H1 (cell line): ENCODE measurements around the gene ADAMTS8. TPM values are rescaled to one million over a fixed set of nuclear protein-coding genes. Genes with fewer than 3 reads are reported as not detected.

ENCODE experiments used
- CTCF ChIA-PET: fragments of 300-600 bp; sonication (Branson Sonifier 250); formaldehyde crosslinking; loops from one replicate; lab custom pipeline; 2021; ENCODE audit not compliant: partially characterized antibody; lab: Charles Lee
- POLR2A ChIA-PET: fragments of 300-600 bp; sonication (Branson Sonifier 250); formaldehyde crosslinking; loops from one replicate; lab custom pipeline; 2021; ENCODE audit warnings: inconsistent platforms; ENCODE audit not compliant: partially characterized antibody; lab: Charles Lee
- DNase-seq, 2 experiments: peaks; one replicate each; pipeline versions ENCODE4 v3.0.0 to v3.0.0-alpha.2; 2010 to 2022; ENCODE audit warnings: low spot score in 2 of 2, low read depth in 1 of 2, mixed read lengths in 1 of 2
- FAIRE-seq: peaks from 2 replicates; lab custom pipeline; 2011; peaks lifted over from hg19 to GRCh38; lab: Jason Lieb, UNC
- H2AFZ ChIP-seq: 2 replicates; pipeline ENCODE4 v1.8.1; 2012; ENCODE audit warnings: low read length, inconsistent platforms
- H2AK5ac ChIP-seq: 2 replicates; pipeline ENCODE4 v1.6.1; 2013; ENCODE audit warnings: low read depth, low read length
- H2BK120ac ChIP-seq: replicated peaks from 2 replicates; pipeline ENCODE3; 2013; ENCODE audit warnings: low read depth, low read length, inconsistent platforms
- H2BK12ac ChIP-seq: 2 replicates; pipeline ENCODE4 v1.6.1; 2013; ENCODE audit warnings: low read depth, low read length
- H2BK15ac ChIP-seq: 2 replicates; pipeline ENCODE4 v1.6.1; 2013; ENCODE audit warnings: low read length
- H2BK20ac ChIP-seq: 2 replicates; pipeline ENCODE4 v1.6.1; 2013; ENCODE audit warnings: low read length
- H2BK5ac ChIP-seq: 2 replicates; pipeline ENCODE4 v1.6.1; 2013; ENCODE audit warnings: low read depth, low read length
- H3K14ac ChIP-seq: 2 replicates; pipeline ENCODE4 v1.6.1; 2013; ENCODE audit warnings: inconsistent platforms; ENCODE audit not compliant: insufficient read length
- H3K18ac ChIP-seq: 2 replicates; pipeline ENCODE4 v1.6.1; 2013; ENCODE audit warnings: low read length; ENCODE audit errors: extremely low read depth
- H3K23ac ChIP-seq: 2 replicates; pipeline ENCODE4 v1.6.1; 2013; ENCODE audit warnings: inconsistent platforms; ENCODE audit not compliant: insufficient read length
- H3K23me2 ChIP-seq: 2 replicates; pipeline ENCODE4 v1.6.1; 2013; ENCODE audit warnings: low read depth, low read length
- H3K27ac ChIP-seq: 2 replicates; pipeline ENCODE4 v1.6.1; 2011; ENCODE audit warnings: low read depth, low read length, inconsistent platforms
- H3K27me3 ChIP-seq, 4 experiments: replicated peaks in 1 of 4; 1 replicate in 1 of 4; 2 replicates in 3 of 4; pipeline versions ENCODE4 v1.6.1 to v1.8.1; 2011 to 2013; ENCODE audit warnings: low read length in 3 of 4, mild to moderate bottlenecking in 3 of 4, inconsistent platforms in 2 of 4, mixed read lengths in 2 of 4, moderate library complexity in 1 of 4; ENCODE audit not compliant: control insufficient read depth in 3 of 4, insufficient read depth in 3 of 4; ENCODE audit errors: extremely low read depth in 1 of 4
- H3K36me3 ChIP-seq, 4 experiments: 2 replicates each; pipeline versions ENCODE4 v1.6.1 to v1.8.1; 2011 to 2013; ENCODE audit warnings: mild to moderate bottlenecking in 4 of 4, low read length in 3 of 4, moderate library complexity in 2 of 4, control low read depth in 1 of 4, inconsistent platforms in 1 of 4; ENCODE audit not compliant: insufficient read depth in 4 of 4, control insufficient read depth in 2 of 4
- H3K4ac ChIP-seq: replicated peaks from 2 replicates; pipeline ENCODE3; 2013; ENCODE audit warnings: low read length, low read depth, mixed read lengths, inconsistent platforms; ENCODE audit not compliant: insufficient read length
- H3K4me1 ChIP-seq, 4 experiments: replicated peaks in 1 of 4; 1 replicate in 1 of 4; 2 replicates in 3 of 4; pipeline versions ENCODE4 v1.6.1 to v1.8.1; 2011 to 2013; ENCODE audit warnings: low read length in 3 of 4, inconsistent platforms in 2 of 4, mixed read lengths in 1 of 4; ENCODE audit not compliant: insufficient read depth in 4 of 4, control insufficient read depth in 3 of 4
- H3K4me2 ChIP-seq, 2 experiments: 2 replicates each; pipeline versions ENCODE4 v1.6.1 to v1.8.1; 2011 to 2013; ENCODE audit warnings: low read depth in 2 of 2, low read length in 2 of 2, control low read depth in 1 of 2, inconsistent platforms in 1 of 2, mild to moderate bottlenecking in 1 of 2; ENCODE audit not compliant: insufficient read depth in 1 of 2
- H3K4me3 ChIP-seq, 4 experiments: fragments of 200-600, 300-600 bp in 1 of 4; sonication (generic), shearing (Covaris generic), sonication (Bioruptor Twin) in 1 of 4; 2 replicates each; pipeline versions ENCODE4 v1.5.1 to v1.8.1; 2011 to 2016; ENCODE audit warnings: low read length in 4 of 4, low read depth in 3 of 4, control low read depth in 2 of 4, inconsistent platforms in 2 of 4, mild to moderate bottlenecking in 2 of 4, mixed read lengths in 1 of 4, moderate library complexity in 1 of 4; ENCODE audit not compliant: insufficient read depth in 2 of 4; ENCODE audit errors: extremely low read depth in 1 of 4
- H3K56ac ChIP-seq: replicated peaks from 2 replicates; pipeline ENCODE3; 2013; ENCODE audit warnings: low read depth, mild to moderate bottlenecking, mixed read lengths, low read length, inconsistent platforms; ENCODE audit not compliant: insufficient read length
- H3K79me1 ChIP-seq: 2 replicates; pipeline ENCODE4 v1.6.1; 2013; ENCODE audit warnings: low read depth, low read length, control low read depth
- H3K79me2 ChIP-seq, 2 experiments: 2 replicates each; pipeline versions ENCODE4 v1.6.1 to v1.8.1; 2012 to 2013; ENCODE audit warnings: low read length in 2 of 2, mild to moderate bottlenecking in 2 of 2, inconsistent platforms in 1 of 2; ENCODE audit not compliant: insufficient read depth in 2 of 2, control insufficient read depth in 1 of 2
- H3K9ac ChIP-seq, 4 experiments: replicated peaks in 1 of 4; 1 replicate in 1 of 4; 2 replicates in 3 of 4; pipeline versions ENCODE4 v1.6.1 to v1.8.1; 2011 to 2013; ENCODE audit warnings: low read depth in 3 of 4, low read length in 3 of 4, control low read depth in 2 of 4, mild to moderate bottlenecking in 2 of 4, moderate library complexity in 2 of 4, inconsistent platforms in 1 of 4; ENCODE audit errors: extremely low read depth in 1 of 4
- H3K9me3 ChIP-seq, 2 experiments: 2 replicates each; pipeline versions ENCODE4 v1.6.1 to v1.8.1; 2012 to 2013; ENCODE audit warnings: mild to moderate bottlenecking in 2 of 2, moderate library complexity in 2 of 2, control low read depth in 1 of 2, inconsistent platforms in 1 of 2, low read depth in 1 of 2, low read length in 1 of 2, mixed read lengths in 1 of 2; ENCODE audit not compliant: insufficient read depth in 2 of 2
- H4K20me1 ChIP-seq, 2 experiments: replicated peaks in 1 of 2; 2 replicates each; pipeline versions ENCODE3 to v1.8.1; 2011 to 2013; ENCODE audit warnings: inconsistent platforms in 2 of 2, low read length in 2 of 2, mild to moderate bottlenecking in 1 of 2; ENCODE audit not compliant: insufficient read depth in 2 of 2, control insufficient read depth in 1 of 2
- H4K5ac ChIP-seq: 2 replicates; pipeline ENCODE4 v1.6.1; 2013; ENCODE audit warnings: low read length, low read depth, mixed read lengths, inconsistent platforms; ENCODE audit not compliant: insufficient read length
- H4K8ac ChIP-seq: 2 replicates; pipeline ENCODE4 v1.8.0; 2013; ENCODE audit warnings: mild to moderate bottlenecking, moderate library complexity, low read length, inconsistent platforms; ENCODE audit not compliant: insufficient read depth; ENCODE audit errors: extremely low read depth
- H4K91ac ChIP-seq: replicated peaks from 2 replicates; pipeline ENCODE3; 2013; ENCODE audit warnings: low read length, mixed read lengths, inconsistent platforms; ENCODE audit not compliant: insufficient read length
- BCL11A ChIP-seq, 2 experiments: IDR thresholded peaks; one replicate each; pipeline ENCODE4 v1.6.1; 2011; ENCODE audit warnings: low read depth in 2 of 2, low read length in 2 of 2, mild to moderate bottlenecking in 2 of 2
- CHD1 ChIP-seq: IDR thresholded peaks from 2 replicates; pipeline ENCODE4 v1.6.1; 2012; ENCODE audit warnings: low read depth, low read length, improper control_type of control experiment
- EGR1 ChIP-seq: IDR thresholded peaks from 2 replicates; pipeline ENCODE4 v1.6.1; 2011; ENCODE audit warnings: low read depth, low read length, borderline replicate concordance
- HDAC6 ChIP-seq: IDR thresholded peaks from one replicate; pipeline ENCODE4 v1.7.1; 2012; ENCODE audit warnings: low read depth, mild to moderate bottlenecking, inconsistent platforms, low read length, moderate library complexity
- JUN ChIP-seq: IDR thresholded peaks from 2 replicates; pipeline ENCODE4 v1.6.1; 2011; ENCODE audit warnings: low read depth, mild to moderate bottlenecking, improper control_type of control experiment, low read length
- KDM4A ChIP-seq: IDR thresholded peaks from one replicate; pipeline ENCODE4 v1.7.1; 2012; ENCODE audit warnings: low read depth, mild to moderate bottlenecking, moderate library complexity, low read length, inconsistent platforms; ENCODE audit not compliant: severe bottlenecking
- MAFK ChIP-seq: IDR thresholded peaks from 2 replicates; pipeline ENCODE4 v1.6.1; 2012; ENCODE audit warnings: low read depth, mild to moderate bottlenecking, improper control_type of control experiment, low read length
- RBBP5 ChIP-seq: IDR thresholded peaks from 2 replicates; pipeline ENCODE4 v1.7.1; 2012; ENCODE audit warnings: low read depth, mild to moderate bottlenecking, inconsistent platforms, low read length, moderate library complexity, borderline replicate concordance
- SIX5 ChIP-seq: IDR thresholded peaks from 2 replicates; pipeline ENCODE4 v1.6.1; 2011; ENCODE audit warnings: mild to moderate bottlenecking, low read depth, low read length
- SP1 ChIP-seq: IDR thresholded peaks from 2 replicates; pipeline ENCODE4 v1.6.1; 2011; ENCODE audit warnings: low read depth, low read length
- SUZ12 ChIP-seq: fragments of 200-600 bp; sonication (generic); IDR thresholded peaks from 2 replicates; pipeline ENCODE4 v1.6.1; 2012; ENCODE audit warnings: mild to moderate bottlenecking, inconsistent platforms, low read length, moderate library complexity, mixed read lengths
- TAF7 ChIP-seq: optimal IDR thresholded peaks from 2 replicates; pipeline ENCODE3; 2011; ENCODE audit warnings: low read depth, mild to moderate bottlenecking, inconsistent platforms, low read length, moderate library complexity, borderline replicate concordance
- TEAD4 ChIP-seq: IDR thresholded peaks from 2 replicates; pipeline ENCODE4 v1.6.1; 2012; ENCODE audit warnings: low read depth, low read length, inconsistent platforms, mixed read lengths
- WGBS, 2 experiments: shearing (Covaris generic) in 1 of 2; methylation state at CpG; one replicate each; pipeline versions ENCODE4 v1.1.6 to v1.1.7; 2013 to 2015; ENCODE audit warnings: low lambda C conversion rate in 2 of 2, mixed read lengths in 2 of 2, inconsistent platforms in 1 of 2, low coverage in 1 of 2, missing lambda C conversion rate in 1 of 2; ENCODE audit not compliant: insufficient replicate concordance in 2 of 2, insufficient coverage in 1 of 2, insufficient read length in 1 of 2; ENCODE audit errors: extremely low coverage in 1 of 2, missing lambda C conversion rate in 1 of 2; 5-methylcytosine and 5-hydroxymethylcytosine counted together
- polyA plus RNA-seq, 7 experiments: library from polyadenylated mRNA; depleted of rRNA in 3 of 7; stranded (reverse) in 5 of 7; unstranded in 2 of 7; fragments of >200 nt in 5 of 7; fragments of 200-250 nt in 2 of 7; gene quantifications; 1 replicate in 5 of 7; 2 replicates in 1 of 7; 4 replicates in 1 of 7; pipeline versions ENCODE4 v1.2.1 to v1.2.3, GENCODE V29; 2011 to 2013; ENCODE audit warnings: missing spikeins in 2 of 7, mixed read lengths in 2 of 7
- total RNA-seq: library from RNA; stranded (reverse); fragmentation: NEBNext Ultra II Directional; extraction: Animal tissue kit (Norgen Biotek cat#: 25700); gene quantifications from 2 replicates; pipeline ENCODE4 v1.2.1, GENCODE V29; 2021

ADAMTS8 gene
- total and polyA plus RNA-seq, 2 of the 8 experiments (the other 6 are each of a cell fraction or from before 2014, with no cell fraction given), result 9.3 to 16.6 TPM

DNA sequence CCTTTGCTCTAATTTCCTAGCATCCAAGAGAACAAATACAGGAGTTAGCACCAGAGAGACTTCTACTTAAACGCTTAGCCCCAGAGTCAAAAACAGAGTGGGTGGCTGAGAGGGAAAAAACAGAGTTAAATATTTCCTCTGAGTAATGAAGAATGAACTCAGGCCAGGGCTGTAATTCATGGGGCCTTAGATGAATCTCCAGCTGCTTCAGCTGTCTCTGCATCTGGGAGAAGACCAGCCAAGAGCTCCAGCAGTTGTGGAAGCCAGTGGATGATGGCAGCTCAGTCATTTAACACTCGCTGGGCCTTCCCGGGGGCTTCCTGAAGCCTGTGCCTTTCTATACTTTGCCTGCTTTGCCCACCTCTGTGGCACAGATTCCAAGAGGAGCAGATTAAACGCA, 14.3 kb upstream of the ADAMTS8 start:
- H4K8ac ChIP-seq, result no peak overlapping the region
- WGBS, 2 experiments, result 85% methylated on average over 4 of the region's 4 CpGs; no CpG with 5 or more reads in 1 of the 2 experiments
- no peaks in the 10 kb centered on the region for H4K20me1 ChIP-seq
- H3K14ac ChIP-seq, result no peak overlapping the region
- no peaks in the 10 kb centered on the region for H3K79me2 ChIP-seq
- H3K36me3 ChIP-seq, result no peaks in the 10 kb centered on the region
- H3K4me3 ChIP-seq, result no peak overlapping the region
- POLR2A ChIA-PET, result no interaction called here
- no peak for DNase-seq
- no peak overlapping the region for H3K56ac ChIP-seq
- H3K4ac ChIP-seq, result no peak overlapping the region
- H4K91ac ChIP-seq, result no peak overlapping the region
- H2BK20ac ChIP-seq, result no peak overlapping the region
- H3K4me1 ChIP-seq, result no peaks in the 10 kb centered on the region
- H3K27me3 ChIP-seq, result peaks cover 0 to 12% (median 4%) of the 10 kb centered on the region in 4 experiments; a peak in 4 of 7 replicates
- H2BK120ac ChIP-seq, result no peak overlapping the region
- no peak overlapping the region for H2BK5ac ChIP-seq
- no peaks in the 10 kb centered on the region for H3K23me2 ChIP-seq
- H2BK15ac ChIP-seq, result no peak overlapping the region
- no peak for FAIRE-seq
- H3K79me1 ChIP-seq, result no peaks in the 10 kb centered on the region
- no peak overlapping the region for H3K27ac ChIP-seq
- H3K18ac ChIP-seq, result no peak overlapping the region
- no peak overlapping the region for H2AK5ac ChIP-seq
- H3K23ac ChIP-seq, result no peak overlapping the region
- no peak overlapping the region for H2BK12ac ChIP-seq
- no peaks in the 10 kb centered on the region for H3K9me3 ChIP-seq
- H4K5ac ChIP-seq, result no peak overlapping the region
- no peak overlapping the region for H3K9ac ChIP-seq
- no peak overlapping the region for H3K4me2 ChIP-seq
- CTCF ChIA-PET, result interaction anchor here (0.8 to 21.7 kb wide), 12 partner anchors 9 to 461 kb away, joined by 3 to 521 read pairs (median 4); no protein-coding TSS in a partner anchor
- H2AFZ ChIP-seq, result no peak overlapping the region
- TF ChIP-seq EGR1, result no peak
- no peak for TF ChIP-seq SIX5
- TF ChIP-seq CHD1, result no peak
- TF ChIP-seq SUZ12, result no peak
- TF ChIP-seq BCL11A (IDR thresholded peaks at IDR 0.05; ENCODE audit: low read depth in 2 of 2, low read length in 2 of 2), result no peak
- TF ChIP-seq SP1, result no peak
- TF ChIP-seq HDAC6, result no peak
- TF ChIP-seq KDM4A, result no peak
- no peak for TF ChIP-seq MAFK
- TF ChIP-seq TEAD4, result no peak
- no peak for TF ChIP-seq RBBP5
- TF ChIP-seq JUN, result no peak
- no peak for TF ChIP-seq TAF7
